SK-N-SH (cell line): ENCODE data around the gene MRTFB. TPM values are rescaled to one million over a fixed set of nuclear protein-coding genes. Genes with fewer than 3 reads are reported as not detected.

Source experiments
- CTCF ChIA-PET: fragments of 300-600, 350-600 bp; formaldehyde crosslinking; extraction: SDS; loops from one replicate; lab custom pipeline; 2021; lab: Yijun Ruan, JAX
- POLR2A ChIA-PET: fragments of 350-600 bp; sonication (Branson Sonifier 250); formaldehyde crosslinking; extraction: SDS; loops from one replicate; lab custom pipeline; 2020; ENCODE audit warnings: antibody characterized with exemption, inconsistent platforms; lab: Yijun Ruan, JAX
- DNase-seq: peaks from one replicate; pipeline ENCODE4 v3.0.0; 2012
- H2AFZ ChIP-seq: fragments of 200-600 bp; sonication (generic); 2 replicates; pipeline ENCODE4 v1.8.1; 2016; ENCODE audit warnings: antibody characterized with exemption, mild to moderate bottlenecking, low read depth
- H3F3A ChIP-seq: fragments of 200-600 bp; sonication (generic); replicated peaks from 2 replicates; pipeline ENCODE3; 2016; ENCODE audit warnings: antibody characterized with exemption, mild to moderate bottlenecking; ENCODE audit not compliant: insufficient read depth
- H3K27ac ChIP-seq, 2 experiments: fragments of 200-500 bp in 1 of 2; fragments of 200-600 bp in 1 of 2; sonication (Bioruptor generic) in 1 of 2; sonication (generic), shearing (Covaris generic) in 1 of 2; 2 replicates each; pipeline versions ENCODE4 v1.5.1 to v1.6.1; 2014 to 2016; ENCODE audit warnings: low read depth in 2 of 2, inconsistent platforms in 1 of 2, low read length in 1 of 2, mild to moderate bottlenecking in 1 of 2, mixed read lengths in 1 of 2
- H3K27me3 ChIP-seq: fragments of 200-600 bp; sonication (generic), shearing (Covaris generic); 2 replicates; pipeline ENCODE4 v1.6.1; 2016; ENCODE audit warnings: mixed run types; ENCODE audit not compliant: insufficient read depth
- H3K36me3 ChIP-seq, 2 experiments: fragments of 200-500 bp in 1 of 2; fragments of 200-600 bp in 1 of 2; sonication (Bioruptor generic) in 1 of 2; sonication (generic) in 1 of 2; replicated peaks in 1 of 2; 2 replicates each; pipeline versions ENCODE3 to v1.5.1; 2014 to 2016; ENCODE audit warnings: low read length in 1 of 2, mild to moderate bottlenecking in 1 of 2; ENCODE audit not compliant: insufficient read depth in 2 of 2, control insufficient read depth in 1 of 2
- H3K4me1 ChIP-seq, 2 experiments: fragments of 200-500 bp in 1 of 2; fragments of 200-600 bp in 1 of 2; sonication (Bioruptor generic) in 1 of 2; sonication (generic), shearing (Covaris generic) in 1 of 2; 2 replicates each; pipeline versions ENCODE4 v1.5.1 to v1.6.1; 2014 to 2016; ENCODE audit warnings: low read depth in 1 of 2, low read length in 1 of 2, mixed run types in 1 of 2; ENCODE audit not compliant: insufficient read depth in 2 of 2, control insufficient read depth in 1 of 2
- H3K4me2 ChIP-seq: fragments of 200-600 bp; sonication (generic), shearing (Covaris generic); 2 replicates; pipeline ENCODE4 v1.6.1; 2017; ENCODE audit warnings: mixed run types
- H3K4me3 ChIP-seq, 2 experiments: fragments of 200-500 bp in 1 of 2; fragments of 200-600 bp in 1 of 2; sonication (Bioruptor generic) in 1 of 2; sonication (generic), shearing (Covaris generic) in 1 of 2; 2 replicates each; pipeline versions ENCODE4 v1.5.1 to v1.8.1; 2014 to 2016; ENCODE audit warnings: low read depth in 2 of 2, inconsistent platforms in 1 of 2, low read length in 1 of 2, mild to moderate bottlenecking in 1 of 2, mixed read lengths in 1 of 2, moderate library complexity in 1 of 2
- H3K79me2 ChIP-seq: fragments of 200-600 bp; sonication (generic); 2 replicates; pipeline ENCODE4 v1.8.1; 2017; ENCODE audit warnings: mild to moderate bottlenecking; ENCODE audit not compliant: insufficient read depth
- H3K9ac ChIP-seq: fragments of 200-600 bp; sonication (generic); 2 replicates; pipeline ENCODE4 v1.6.1; 2017; ENCODE audit warnings: mixed run types
- H3K9me2 ChIP-seq: fragments of 200-600 bp; sonication (generic); 2 replicates; pipeline ENCODE4 v1.6.1; 2017; ENCODE audit warnings: mixed run types
- H3K9me3 ChIP-seq: fragments of 200-600 bp; sonication (generic); 2 replicates; pipeline ENCODE4 v1.6.1; 2017; ENCODE audit warnings: mixed run types, mild to moderate bottlenecking, moderate library complexity
- H4K20me1 ChIP-seq: fragments of 200-600 bp; sonication (generic); 2 replicates; pipeline ENCODE4 v1.6.1; 2017; ENCODE audit warnings: mild to moderate bottlenecking, mixed run types; ENCODE audit not compliant: insufficient read depth
- FOSL2 ChIP-seq: IDR thresholded peaks from 2 replicates; pipeline ENCODE4 v1.4.0; 2012; ENCODE audit warnings: low read depth, mild to moderate bottlenecking, moderate library complexity, borderline replicate concordance
- GABPA ChIP-seq: IDR thresholded peaks from 2 replicates; pipeline ENCODE4 v1.4.0; 2012; ENCODE audit warnings: low read depth, mild to moderate bottlenecking
- NRF1 ChIP-seq: IDR thresholded peaks from 2 replicates; pipeline ENCODE4 v1.6.1; 2012; ENCODE audit warnings: low read depth, mild to moderate bottlenecking, low read length
- RAD21 ChIP-seq: IDR thresholded peaks from 2 replicates; pipeline ENCODE4 v1.6.1; 2012; ENCODE audit warnings: mild to moderate bottlenecking, low read length
- RXRA ChIP-seq: IDR thresholded peaks from 2 replicates; pipeline ENCODE4 v1.4.0; 2012; ENCODE audit warnings: low read depth, mild to moderate bottlenecking, borderline replicate concordance
- SMC3 ChIP-seq: IDR thresholded peaks from 2 replicates; pipeline ENCODE4 v1.6.1; 2012; ENCODE audit warnings: low read depth, low read length, improper control_type of control experiment
- YY1 ChIP-seq: IDR thresholded peaks from 2 replicates; pipeline ENCODE4 v1.4.0; 2012; ENCODE audit warnings: low read depth, mild to moderate bottlenecking
- WGBS: methylation state at CpG from one replicate; pipeline ENCODE4 v1.1.6; 2017; ENCODE audit warnings: low lambda C conversion rate; 5-methylcytosine and 5-hydroxymethylcytosine counted together
- polyA plus RNA-seq, 3 experiments: library from polyadenylated mRNA; depleted of rRNA; stranded (reverse); fragments of >200 nt; gene quantifications; 2 replicates each; pipeline ENCODE4 v1.2.3, GENCODE V29; 2012
- TF ChIP-seq, protein P1 (sequence below): fragments of 150-350 bp; IDR thresholded peaks from 2 replicates; pipeline ENCODE4 v1.6.1; 2016; ENCODE audit warnings: mild to moderate bottlenecking, low read depth, low read length
- TF ChIP-seq, protein P2 (sequence below): fragments of 150-350 bp; IDR thresholded peaks from 2 replicates; pipeline ENCODE4 v1.6.1; 2017; ENCODE audit warnings: antibody characterized with exemption, low read length, low read depth, borderline replicate concordance
- TF ChIP-seq, protein P3 (sequence below): IDR thresholded peaks from 2 replicates; pipeline ENCODE4 v1.4.0; 2012; ENCODE audit warnings: low read depth, borderline replicate concordance

MRTFB gene
- polyA plus RNA-seq, 1 of the 3 experiments (the other 2 are of a cell fraction): 3.3 TPM

DNA sequence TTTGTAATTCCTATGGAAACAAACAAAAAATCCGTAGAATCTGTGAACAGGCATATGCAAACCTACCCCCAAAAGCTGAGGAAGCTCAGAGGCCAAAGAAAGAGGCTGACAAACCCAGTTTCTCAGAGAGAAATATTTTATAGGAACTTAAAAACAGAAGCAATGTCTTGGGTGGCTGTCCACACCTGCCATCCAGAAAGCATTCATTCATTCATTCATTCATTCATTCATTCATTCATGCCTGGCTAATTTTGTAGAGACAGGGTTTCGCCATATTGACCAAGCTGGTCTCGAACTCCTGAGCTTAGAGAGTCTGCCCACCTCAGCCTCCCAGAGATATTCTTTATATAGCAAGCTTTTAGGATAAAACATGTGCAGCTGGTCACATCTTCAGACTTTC, 154.3 kb downstream of the MRTFB start:
- Histone ChIP-seq H3K9me3 (no peaks in the 10 kb centered on the region), H2AFZ (no peak overlapping the region), H3K4me1 (no peaks in the 10 kb centered on the region), H3K4me3 (no peak overlapping the region), H3K79me2 (no peaks in the 10 kb centered on the region), H3K27ac (no peak overlapping the region), H3K36me3 (peaks cover 3 to 32% of the 10 kb centered on the region in 2 experiments), H3K4me2 (no peak overlapping the region), H3K9me2 (peaks cover 3% of the 10 kb centered on the region; the same call in 1 of the 2 replicates), H3F3A (peaks cover 3% of the 10 kb centered on the region), H3K9ac (no peak overlapping the region), H4K20me1 (no peaks in the 10 kb centered on the region), H3K27me3 (no peaks in the 10 kb centered on the region)
- CTCF ChIA-PET: no interaction called here
- WGBS: 99% methylated on average over 3 of the region's 3 CpGs
- POLR2A ChIA-PET: no interaction called here
- DNase-seq: no peak
- TF ChIP-seq GABPA (no peak), YY1 (no peak)

DNA sequence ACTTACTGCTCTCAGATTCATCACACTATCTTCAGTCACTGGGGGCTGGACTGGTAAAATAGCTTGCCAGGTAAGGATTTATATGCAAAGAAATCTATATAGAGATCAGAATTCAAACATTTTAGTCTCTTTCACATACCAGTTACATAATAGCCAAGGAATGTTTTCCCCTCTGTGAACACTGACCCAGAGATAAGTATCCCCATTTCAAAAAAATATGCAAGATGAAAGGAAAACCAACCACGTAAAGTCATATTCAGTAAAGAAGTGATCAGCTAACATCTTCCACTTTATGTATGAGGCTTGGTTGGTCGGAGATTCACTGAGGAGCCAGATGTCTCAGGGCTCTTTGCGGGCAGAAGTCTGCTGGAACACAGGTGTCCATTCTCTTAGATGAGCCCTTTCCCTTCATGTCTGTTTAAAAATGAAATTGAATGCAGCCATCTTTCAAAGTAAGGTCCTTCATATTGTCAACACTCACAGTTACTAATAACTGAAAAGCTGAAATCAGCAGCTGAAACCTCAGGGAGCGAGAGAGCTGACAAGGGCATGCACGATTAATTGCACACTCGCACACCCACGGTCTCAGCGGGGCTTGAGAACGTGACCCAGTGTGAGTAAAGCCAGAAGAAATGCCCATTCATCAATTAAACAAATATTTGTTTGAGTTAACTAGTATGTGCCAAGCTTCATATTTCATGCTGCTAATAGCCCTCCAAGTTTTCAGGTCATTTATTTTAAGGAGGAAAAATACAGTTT, 161.2 kb downstream of the MRTFB start:
- ChIA-PET POLR2A (no interaction called here), CTCF (interaction anchor here (0.8 kb wide), 1 partner anchor 313 kb away, joined by 4 read pairs; the partner anchor contains the start of gene ERCC4)
- Histone ChIP-seq H3K9me3 (no peaks in the 10 kb centered on the region), H4K20me1 (no peaks in the 10 kb centered on the region), H2AFZ (no peak overlapping the region), H3K79me2 (no peaks in the 10 kb centered on the region), H3K27me3 (no peaks in the 10 kb centered on the region), H3K9me2 (peaks cover 3% of the 10 kb centered on the region; the same call in 1 of the 2 replicates), H3K27ac (no peak overlapping the region), H3K36me3 (peaks cover 13 to 14% of the 10 kb centered on the region in 2 experiments), H3K4me1 (no peaks in the 10 kb centered on the region), H3K9ac (no peak overlapping the region), H3K4me3 (no peak overlapping the region), H3F3A (peaks cover 3% of the 10 kb centered on the region), H3K4me2 (no peak overlapping the region)
- 91% methylated on average over 9 of the region's 9 CpGs for WGBS
- DNase-seq: no peak
- TF ChIP-seq, protein P1, sequence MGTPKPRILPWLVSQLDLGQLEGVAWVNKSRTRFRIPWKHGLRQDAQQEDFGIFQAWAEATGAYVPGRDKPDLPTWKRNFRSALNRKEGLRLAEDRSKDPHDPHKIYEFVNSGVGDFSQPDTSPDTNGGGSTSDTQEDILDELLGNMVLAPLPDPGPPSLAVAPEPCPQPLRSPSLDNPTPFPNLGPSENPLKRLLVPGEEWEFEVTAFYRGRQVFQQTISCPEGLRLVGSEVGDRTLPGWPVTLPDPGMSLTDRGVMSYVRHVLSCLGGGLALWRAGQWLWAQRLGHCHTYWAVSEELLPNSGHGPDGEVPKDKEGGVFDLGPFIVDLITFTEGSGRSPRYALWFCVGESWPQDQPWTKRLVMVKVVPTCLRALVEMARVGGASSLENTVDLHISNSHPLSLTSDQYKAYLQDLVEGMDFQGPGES: no peak
- TF ChIP-seq RAD21: no peak
- TF ChIP-seq NRF1: no peak
- TF ChIP-seq, protein P2, sequence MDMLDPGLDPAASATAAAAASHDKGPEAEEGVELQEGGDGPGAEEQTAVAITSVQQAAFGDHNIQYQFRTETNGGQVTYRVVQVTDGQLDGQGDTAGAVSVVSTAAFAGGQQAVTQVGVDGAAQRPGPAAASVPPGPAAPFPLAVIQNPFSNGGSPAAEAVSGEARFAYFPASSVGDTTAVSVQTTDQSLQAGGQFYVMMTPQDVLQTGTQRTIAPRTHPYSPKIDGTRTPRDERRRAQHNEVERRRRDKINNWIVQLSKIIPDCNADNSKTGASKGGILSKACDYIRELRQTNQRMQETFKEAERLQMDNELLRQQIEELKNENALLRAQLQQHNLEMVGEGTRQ: no peak
- TF ChIP-seq FOSL2: no peak
- TF ChIP-seq SMC3: no peak
- TF ChIP-seq, protein P3, sequence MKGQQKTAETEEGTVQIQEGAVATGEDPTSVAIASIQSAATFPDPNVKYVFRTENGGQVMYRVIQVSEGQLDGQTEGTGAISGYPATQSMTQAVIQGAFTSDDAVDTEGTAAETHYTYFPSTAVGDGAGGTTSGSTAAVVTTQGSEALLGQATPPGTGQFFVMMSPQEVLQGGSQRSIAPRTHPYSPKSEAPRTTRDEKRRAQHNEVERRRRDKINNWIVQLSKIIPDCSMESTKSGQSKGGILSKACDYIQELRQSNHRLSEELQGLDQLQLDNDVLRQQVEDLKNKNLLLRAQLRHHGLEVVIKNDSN: no peak
- no peak for TF ChIP-seq RXRA
